ENCODE results near the gene SPON2.

The SPON2 gene

DNA sequence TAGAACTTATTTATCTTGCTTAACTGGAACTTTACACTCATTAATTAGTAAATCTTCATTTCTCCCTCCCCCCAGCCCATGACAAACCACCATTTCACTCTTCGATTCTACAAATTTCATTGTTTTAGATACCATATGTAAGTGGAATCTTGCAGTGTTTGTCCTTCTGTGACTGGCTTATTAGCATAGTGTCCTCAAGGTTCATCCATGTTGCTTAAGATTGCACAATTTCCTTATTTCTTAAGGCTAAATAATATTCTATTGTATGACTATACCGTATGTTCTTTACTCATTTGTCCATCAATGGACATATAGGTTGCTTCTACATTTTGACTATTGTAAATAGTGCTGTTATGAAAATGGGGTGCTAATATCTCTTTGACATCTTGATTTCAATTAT is 34.5 kb downstream of the SPON2 start:
- Mint-ChIP-seq H3K36me3 (ENCODE audit: low read depth) (no peaks in the 10 kb centered on the region), H3K27me3 (ENCODE audit: low read depth) (peaks cover 73% of the 10 kb centered on the region), H3K4me3 (no peak overlapping the region), H3K9me3 (peaks cover 11% of the 10 kb centered on the region), H3K4me1 (no peaks in the 10 kb centered on the region), H3K27ac (no peak overlapping the region)
- TF ChIP-seq, protein P1, sequence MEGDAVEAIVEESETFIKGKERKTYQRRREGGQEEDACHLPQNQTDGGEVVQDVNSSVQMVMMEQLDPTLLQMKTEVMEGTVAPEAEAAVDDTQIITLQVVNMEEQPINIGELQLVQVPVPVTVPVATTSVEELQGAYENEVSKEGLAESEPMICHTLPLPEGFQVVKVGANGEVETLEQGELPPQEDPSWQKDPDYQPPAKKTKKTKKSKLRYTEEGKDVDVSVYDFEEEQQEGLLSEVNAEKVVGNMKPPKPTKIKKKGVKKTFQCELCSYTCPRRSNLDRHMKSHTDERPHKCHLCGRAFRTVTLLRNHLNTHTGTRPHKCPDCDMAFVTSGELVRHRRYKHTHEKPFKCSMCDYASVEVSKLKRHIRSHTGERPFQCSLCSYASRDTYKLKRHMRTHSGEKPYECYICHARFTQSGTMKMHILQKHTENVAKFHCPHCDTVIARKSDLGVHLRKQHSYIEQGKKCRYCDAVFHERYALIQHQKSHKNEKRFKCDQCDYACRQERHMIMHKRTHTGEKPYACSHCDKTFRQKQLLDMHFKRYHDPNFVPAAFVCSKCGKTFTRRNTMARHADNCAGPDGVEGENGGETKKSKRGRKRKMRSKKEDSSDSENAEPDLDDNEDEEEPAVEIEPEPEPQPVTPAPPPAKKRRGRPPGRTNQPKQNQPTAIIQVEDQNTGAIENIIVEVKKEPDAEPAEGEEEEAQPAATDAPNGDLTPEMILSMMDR (IDR thresholded peaks at IDR 0.05; ENCODE audit: unreplicated experiment in 3 of 3): no peak

GRCh38 chr4:1137063-1137776 is 35.2 kb downstream of the SPON2 start:
- H3K36me3 Mint-ChIP-seq (ENCODE audit: low read depth): no peaks in the 10 kb centered on the region
- H3K4me1 Mint-ChIP-seq: no peaks in the 10 kb centered on the region
- H3K9me3 Mint-ChIP-seq: peaks cover 8% of the 10 kb centered on the region
- H3K4me3 Mint-ChIP-seq: no peak overlapping the region
- TF ChIP-seq, protein P1 (IDR thresholded peaks at IDR 0.05; ENCODE audit: unreplicated experiment in 3 of 3): no peak
- peaks cover 76% of the 10 kb centered on the region for H3K27me3 Mint-ChIP-seq (ENCODE audit: low read depth)
- no peak overlapping the region for H3K27ac Mint-ChIP-seq

DNA sequence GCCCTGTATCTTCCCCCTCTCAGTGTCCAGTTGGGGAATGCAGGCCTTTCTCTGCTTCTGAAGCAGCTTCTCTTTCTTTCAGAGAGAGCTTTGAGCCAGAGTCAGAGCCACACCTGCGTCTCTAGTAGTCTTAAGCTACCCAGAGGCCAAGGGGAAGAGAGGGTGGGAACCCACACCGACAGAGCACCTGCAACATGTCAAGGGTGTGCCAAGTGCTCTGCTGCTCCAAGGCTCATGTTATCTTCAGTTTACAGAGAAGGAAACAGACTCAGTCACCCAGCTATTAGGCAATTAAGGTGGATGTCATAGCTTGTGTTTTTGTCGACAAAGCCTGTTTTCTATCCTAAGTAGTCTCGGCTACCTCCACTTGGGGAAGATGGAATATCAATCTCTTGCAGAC is 36.3 kb downstream of the SPON2 start:
- no peaks in the 10 kb centered on the region for H3K4me1 Mint-ChIP-seq

DNA sequence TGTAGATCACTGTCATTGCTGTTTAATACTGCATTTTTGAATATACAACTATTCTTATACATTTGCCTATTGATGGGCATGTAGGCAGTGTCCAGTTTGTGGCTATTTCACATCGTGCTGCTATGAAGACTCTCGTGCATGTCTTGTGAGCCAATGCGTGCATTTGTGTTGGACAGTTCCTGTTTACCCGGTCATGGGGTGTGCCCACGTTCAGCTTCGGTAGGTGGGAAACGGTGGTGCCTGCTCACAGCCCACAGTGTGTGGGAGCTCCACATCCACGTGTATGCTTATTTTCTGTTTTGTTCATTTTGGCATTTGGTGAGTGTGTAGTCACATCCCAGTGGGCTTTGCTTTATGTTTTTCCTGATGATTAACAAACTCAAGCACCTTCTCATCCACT is 39.4 kb downstream of the SPON2 start:
- TF ChIP-seq, protein P1 (IDR thresholded peaks at IDR 0.05; ENCODE audit: unreplicated experiment in 3 of 3): no peak
- Mint-ChIP-seq H3K27ac (no peak overlapping the region), H3K4me3 (no peak overlapping the region), H3K27me3 (ENCODE audit: low read depth) (peaks cover 54% of the 10 kb centered on the region), H3K9me3 (no peaks in the 10 kb centered on the region), H3K36me3 (ENCODE audit: low read depth) (no peaks in the 10 kb centered on the region), H3K4me1 (no peaks in the 10 kb centered on the region)

More for the DNA sequence above, 36.3 kb downstream of the SPON2 start:
- no peaks in the 10 kb centered on the region for H3K36me3 Mint-ChIP-seq (ENCODE audit: low read depth)
- H3K4me3 Mint-ChIP-seq: no peak overlapping the region
- H3K9me3 Mint-ChIP-seq: peaks cover 3% of the 10 kb centered on the region
- H3K27ac Mint-ChIP-seq: no peak overlapping the region
- H3K27me3 Mint-ChIP-seq (ENCODE audit: low read depth): peaks cover 65% of the 10 kb centered on the region
- TF ChIP-seq, protein P1 (IDR thresholded peaks at IDR 0.05; ENCODE audit: unreplicated experiment in 3 of 3): no peak

- H3K36me3 Mint-ChIP-seq (ENCODE audit: low read depth): no peaks in the 10 kb centered on the region
- no peak overlapping the region for H3K27ac Mint-ChIP-seq
- TF ChIP-seq, protein P1 (IDR thresholded peaks at IDR 0.05; ENCODE audit: unreplicated experiment in 3 of 3): peak; percentile 99
- no peaks in the 10 kb centered on the region for H3K9me3 Mint-ChIP-seq
- peaks cover 58% of the 10 kb centered on the region for H3K27me3 Mint-ChIP-seq (ENCODE audit: low read depth)
- no peak overlapping the region for H3K4me3 Mint-ChIP-seq
- no peaks in the 10 kb centered on the region for H3K4me1 Mint-ChIP-seq
Observed at GRCh38 chr4:1130316-1131186, 41.8 kb downstream of the SPON2 start.

Data from nephron (organoid).